ENCODE measurements around the gene EXOC3. TPM values are rescaled to one million over a fixed set of nuclear protein-coding genes. Genes with fewer than 3 reads are reported as not detected.

EXOC3 gene
- total RNA-seq, 1 experiment from 2014 or later, result 60.1 TPM

DNA sequence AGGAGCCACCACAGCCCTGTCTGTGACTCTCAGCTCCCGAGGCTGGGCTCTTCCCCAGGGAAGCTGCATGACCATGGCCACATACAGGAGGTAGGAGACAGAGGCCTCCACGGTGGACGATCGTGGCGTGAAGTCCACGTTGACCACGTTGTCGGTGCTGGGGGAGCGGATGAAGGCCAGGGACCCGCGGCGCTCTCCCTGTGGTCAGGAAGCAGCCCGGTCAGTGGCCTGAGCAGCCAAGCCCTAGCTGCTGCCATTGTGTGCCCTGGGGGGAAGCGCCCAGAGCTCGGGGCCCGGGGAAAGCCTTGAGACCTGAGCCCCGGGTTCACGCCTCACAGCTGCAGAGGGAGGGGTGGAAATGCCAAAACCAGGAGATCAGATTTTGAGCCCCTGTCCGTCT is 34.3 kb downstream of the EXOC3 start:
- H3K9me3 Mint-ChIP-seq, result no peaks in the 10 kb centered on the region

DNA sequence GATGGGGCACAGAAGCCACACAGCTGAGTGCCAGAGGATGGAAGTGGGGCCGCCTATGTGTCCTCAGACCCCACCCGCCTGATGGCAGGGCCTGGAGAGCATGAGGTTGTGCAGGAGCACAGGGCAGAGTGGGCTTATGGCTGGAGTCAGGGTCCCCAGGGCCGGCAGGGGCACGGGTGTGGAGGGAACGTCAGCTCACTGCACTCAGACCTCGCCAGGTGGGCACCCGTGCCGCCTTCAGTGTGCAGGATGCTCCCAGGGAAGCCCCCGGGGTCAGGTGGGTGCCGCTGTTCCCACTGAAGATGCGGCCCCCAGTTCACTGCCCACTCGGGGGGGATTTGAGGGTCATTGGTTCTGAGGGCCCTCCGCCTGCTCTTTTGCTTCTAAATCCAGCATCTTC is 34.9 kb downstream of the EXOC3 start:
- Mint-ChIP-seq H3K4me1 (peaks cover 2% of the 10 kb centered on the region; the same call in 1 of the 2 replicates), H3K27me3 (ENCODE audit: low read depth) (peaks cover 46% of the 10 kb centered on the region), H3K36me3 (no peaks in the 10 kb centered on the region), H3K4me3 (no peak overlapping the region), H3K9me3 (no peaks in the 10 kb centered on the region), H3K27ac (no peak overlapping the region)
- ChIA-PET CTCF (interaction anchor here (1.0 to 1.3 kb wide), 2 partner anchors 161 to 191 kb away, joined by 3 read pairs; no protein-coding TSS in a partner anchor), POLR2A (no interaction called here)
- ATAC-seq (no peak), DNase-seq (ENCODE audit: low spot score) (no peak)
- TF ChIP-seq, protein P1, sequence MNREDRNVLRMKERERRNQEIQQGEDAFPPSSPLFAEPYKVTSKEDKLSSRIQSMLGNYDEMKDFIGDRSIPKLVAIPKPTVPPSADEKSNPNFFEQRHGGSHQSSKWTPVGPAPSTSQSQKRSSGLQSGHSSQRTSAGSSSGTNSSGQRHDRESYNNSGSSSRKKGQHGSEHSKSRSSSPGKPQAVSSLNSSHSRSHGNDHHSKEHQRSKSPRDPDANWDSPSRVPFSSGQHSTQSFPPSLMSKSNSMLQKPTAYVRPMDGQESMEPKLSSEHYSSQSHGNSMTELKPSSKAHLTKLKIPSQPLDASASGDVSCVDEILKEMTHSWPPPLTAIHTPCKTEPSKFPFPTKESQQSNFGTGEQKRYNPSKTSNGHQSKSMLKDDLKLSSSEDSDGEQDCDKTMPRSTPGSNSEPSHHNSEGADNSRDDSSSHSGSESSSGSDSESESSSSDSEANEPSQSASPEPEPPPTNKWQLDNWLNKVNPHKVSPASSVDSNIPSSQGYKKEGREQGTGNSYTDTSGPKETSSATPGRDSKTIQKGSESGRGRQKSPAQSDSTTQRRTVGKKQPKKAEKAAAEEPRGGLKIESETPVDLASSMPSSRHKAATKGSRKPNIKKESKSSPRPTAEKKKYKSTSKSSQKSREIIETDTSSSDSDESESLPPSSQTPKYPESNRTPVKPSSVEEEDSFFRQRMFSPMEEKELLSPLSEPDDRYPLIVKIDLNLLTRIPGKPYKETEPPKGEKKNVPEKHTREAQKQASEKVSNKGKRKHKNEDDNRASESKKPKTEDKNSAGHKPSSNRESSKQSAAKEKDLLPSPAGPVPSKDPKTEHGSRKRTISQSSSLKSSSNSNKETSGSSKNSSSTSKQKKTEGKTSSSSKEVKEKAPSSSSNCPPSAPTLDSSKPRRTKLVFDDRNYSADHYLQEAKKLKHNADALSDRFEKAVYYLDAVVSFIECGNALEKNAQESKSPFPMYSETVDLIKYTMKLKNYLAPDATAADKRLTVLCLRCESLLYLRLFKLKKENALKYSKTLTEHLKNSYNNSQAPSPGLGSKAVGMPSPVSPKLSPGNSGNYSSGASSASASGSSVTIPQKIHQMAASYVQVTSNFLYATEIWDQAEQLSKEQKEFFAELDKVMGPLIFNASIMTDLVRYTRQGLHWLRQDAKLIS (CRISPR knock-in tag; IDR thresholded peaks at IDR 0.05; ENCODE audit: borderline replicate concordance), result no peak
- TF ChIP-seq ZNF671 (CRISPR knock-in tag; IDR thresholded peaks at IDR 0.05) (no peak), HMGXB4 (CRISPR knock-in tag; IDR thresholded peaks at IDR 0.05) (no peak), NFE2L1 (CRISPR knock-in tag; IDR thresholded peaks at IDR 0.05) (no peak), ZNF423 (CRISPR knock-in tag; IDR thresholded peaks at IDR 0.05) (no peak), TEAD4 (CRISPR knock-in tag; IDR thresholded peaks at IDR 0.05) (no peak), USF1 (CRISPR knock-in tag; IDR thresholded peaks at IDR 0.05) (no peak), EMX1 (CRISPR knock-in tag; IDR thresholded peaks at IDR 0.05) (no peak)

More for the DNA sequence above, 34.3 kb downstream of the EXOC3 start:
- POLR2A ChIA-PET, result no interaction called here
- CTCF ChIA-PET, result interaction anchor here (1.0 to 1.3 kb wide), 2 partner anchors 160 to 192 kb away, joined by 3 read pairs; no protein-coding TSS in a partner anchor
- Mint-ChIP-seq H3K36me3 (no peaks in the 10 kb centered on the region), H3K27ac (no peak overlapping the region), H3K27me3 (ENCODE audit: low read depth) (peaks cover 46% of the 10 kb centered on the region), H3K4me3 (no peak overlapping the region), H3K4me1 (peaks cover 2% of the 10 kb centered on the region; the same call in 1 of the 2 replicates)
- TF ChIP-seq, protein P2, sequence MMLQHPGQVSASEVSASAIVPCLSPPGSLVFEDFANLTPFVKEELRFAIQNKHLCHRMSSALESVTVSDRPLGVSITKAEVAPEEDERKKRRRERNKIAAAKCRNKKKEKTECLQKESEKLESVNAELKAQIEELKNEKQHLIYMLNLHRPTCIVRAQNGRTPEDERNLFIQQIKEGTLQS (CRISPR knock-in tag; conservative IDR thresholded peaks at IDR 0.05), result no peak
- TF ChIP-seq ZBTB21 (CRISPR knock-in tag; IDR thresholded peaks at IDR 0.05; ENCODE audit: borderline replicate concordance) (no peak), TCF7 (CRISPR knock-in tag; IDR thresholded peaks at IDR 0.05; ENCODE audit: low read depth) (no peak), USF2 (CRISPR knock-in tag; IDR thresholded peaks at IDR 0.05) (no peak), ETV6 (CRISPR knock-in tag; IDR thresholded peaks at IDR 0.05) (no peak), JAZF1 (CRISPR knock-in tag; IDR thresholded peaks at IDR 0.05) (no peak), GRHL2 (CRISPR knock-in tag; IDR thresholded peaks at IDR 0.05; ENCODE audit: insufficient replicate concordance, severe bottlenecking) (no peak), MXD4 (CRISPR knock-in tag; IDR thresholded peaks at IDR 0.05; ENCODE audit: borderline replicate concordance) (no peak), NFATC4 (CRISPR knock-in tag; IDR thresholded peaks at IDR 0.05) (no peak), CBFB (CRISPR knock-in tag; IDR thresholded peaks at IDR 0.05; ENCODE audit: low read depth) (no peak), NR2C2 (CRISPR knock-in tag; IDR thresholded peaks at IDR 0.05) (no peak), ZNF219 (CRISPR knock-in tag; IDR thresholded peaks at IDR 0.05; ENCODE audit: borderline replicate concordance) (no peak), ELF4 (CRISPR knock-in tag; IDR thresholded peaks at IDR 0.05; ENCODE audit: low read depth) (no peak), ZNF416 (CRISPR knock-in tag; IDR thresholded peaks at IDR 0.05) (no peak), RORB (CRISPR knock-in tag; IDR thresholded peaks at IDR 0.05) (no peak), ZNF396 (CRISPR knock-in tag; IDR thresholded peaks at IDR 0.05; ENCODE audit: borderline replicate concordance) (no peak)
- TF ChIP-seq, protein P3, sequence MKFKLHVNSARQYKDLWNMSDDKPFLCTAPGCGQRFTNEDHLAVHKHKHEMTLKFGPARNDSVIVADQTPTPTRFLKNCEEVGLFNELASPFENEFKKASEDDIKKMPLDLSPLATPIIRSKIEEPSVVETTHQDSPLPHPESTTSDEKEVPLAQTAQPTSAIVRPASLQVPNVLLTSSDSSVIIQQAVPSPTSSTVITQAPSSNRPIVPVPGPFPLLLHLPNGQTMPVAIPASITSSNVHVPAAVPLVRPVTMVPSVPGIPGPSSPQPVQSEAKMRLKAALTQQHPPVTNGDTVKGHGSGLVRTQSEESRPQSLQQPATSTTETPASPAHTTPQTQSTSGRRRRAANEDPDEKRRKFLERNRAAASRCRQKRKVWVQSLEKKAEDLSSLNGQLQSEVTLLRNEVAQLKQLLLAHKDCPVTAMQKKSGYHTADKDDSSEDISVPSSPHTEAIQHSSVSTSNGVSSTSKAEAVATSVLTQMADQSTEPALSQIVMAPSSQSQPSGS (CRISPR knock-in tag; IDR thresholded peaks at IDR 0.05; ENCODE audit: borderline replicate concordance, low read depth), result no peak
- TF ChIP-seq, protein P4, sequence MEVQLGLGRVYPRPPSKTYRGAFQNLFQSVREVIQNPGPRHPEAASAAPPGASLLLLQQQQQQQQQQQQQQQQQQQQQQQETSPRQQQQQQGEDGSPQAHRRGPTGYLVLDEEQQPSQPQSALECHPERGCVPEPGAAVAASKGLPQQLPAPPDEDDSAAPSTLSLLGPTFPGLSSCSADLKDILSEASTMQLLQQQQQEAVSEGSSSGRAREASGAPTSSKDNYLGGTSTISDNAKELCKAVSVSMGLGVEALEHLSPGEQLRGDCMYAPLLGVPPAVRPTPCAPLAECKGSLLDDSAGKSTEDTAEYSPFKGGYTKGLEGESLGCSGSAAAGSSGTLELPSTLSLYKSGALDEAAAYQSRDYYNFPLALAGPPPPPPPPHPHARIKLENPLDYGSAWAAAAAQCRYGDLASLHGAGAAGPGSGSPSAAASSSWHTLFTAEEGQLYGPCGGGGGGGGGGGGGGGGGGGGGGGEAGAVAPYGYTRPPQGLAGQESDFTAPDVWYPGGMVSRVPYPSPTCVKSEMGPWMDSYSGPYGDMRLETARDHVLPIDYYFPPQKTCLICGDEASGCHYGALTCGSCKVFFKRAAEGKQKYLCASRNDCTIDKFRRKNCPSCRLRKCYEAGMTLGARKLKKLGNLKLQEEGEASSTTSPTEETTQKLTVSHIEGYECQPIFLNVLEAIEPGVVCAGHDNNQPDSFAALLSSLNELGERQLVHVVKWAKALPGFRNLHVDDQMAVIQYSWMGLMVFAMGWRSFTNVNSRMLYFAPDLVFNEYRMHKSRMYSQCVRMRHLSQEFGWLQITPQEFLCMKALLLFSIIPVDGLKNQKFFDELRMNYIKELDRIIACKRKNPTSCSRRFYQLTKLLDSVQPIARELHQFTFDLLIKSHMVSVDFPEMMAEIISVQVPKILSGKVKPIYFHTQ (CRISPR knock-in tag; IDR thresholded peaks at IDR 0.05), result no peak
- no peak for ATAC-seq
- DNase-seq (ENCODE audit: low spot score), result no peak

Measured in WTC11 (cell line).